Heart left ventricle (tissue), 13 donors: Measurements from ENCODE around the gene CHD5.

Experiments
- CTCF ChIP-seq, 12 donors: fragments of 200-600 bp; sonication (generic) in 4 of 12; IDR thresholded peaks; one replicate each; pipeline versions ENCODE4 v1.5.0 to v1.8.0; 2018 to 2022; ENCODE audit warnings: antibody characterized with exemption in 12 of 12, mild to moderate bottlenecking in 5 of 12
- POLR2A ChIP-seq, 2 donors: fragments of 450-650 bp; IDR thresholded peaks; one replicate each; pipeline ENCODE4 v1.6.1; 2017; ENCODE audit warnings: antibody characterized with exemption in 2 of 2, mild to moderate bottlenecking in 2 of 2, moderate library complexity in 2 of 2
- donor health status: ischemic (EF 13 %, LVEDD 7.1; RV severe dilation, severe dysfunction).
- donor health status: DM: no; HTN: yes; CAD: no.
- donor health status: DM: no; HTN: no; CAD: no.
- donor health status: ischemic (EF 25% LVEDD 6.9; RV normal size, moderate dysfunction).
- donor health status: ischemic (EF 25% LVEDD 5.7; RV mildly dilated, moderate dysfunction).
- donor health status: ischemic (EF 35%, LVEDD 5.7; RV mildly dilated, moderate dysfunction).
- donor health status: nonischemic (EF 11% LVEDD 7.7; RV severe dilation, severe dysfunction).
- donor health status: DM: yes; HTN: yes; CAD: no.
- donor health status: PGD.
- donor health status: ischemic (EF 29% LVEDD 5.4; RV normal size, mild dysfunction).
- donor health status: nonischemic (EF 23%, LVEDD 6.1; RV moderate dilation, normal function).

DNA sequence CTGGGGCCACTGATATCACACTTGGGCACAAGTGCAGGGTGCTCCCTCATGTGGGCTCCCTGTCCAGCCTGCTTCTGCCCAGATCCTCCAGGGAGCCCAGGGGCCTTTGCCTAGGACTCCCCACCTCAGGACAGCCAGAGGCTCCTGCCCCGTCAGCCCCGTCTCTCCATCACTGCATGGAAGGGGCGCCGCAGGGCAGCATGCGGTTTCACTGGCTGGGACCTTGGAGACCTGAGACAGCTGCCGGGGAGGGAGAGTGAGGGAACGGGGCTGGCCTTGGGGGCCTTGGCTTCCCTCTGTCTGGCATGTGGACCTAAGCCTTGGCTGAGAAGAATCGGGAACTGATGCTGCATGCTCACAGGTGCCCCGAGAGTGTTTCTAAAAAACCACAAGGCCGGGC lies 87.9 kb downstream of the CHD5 start:
- TF ChIP-seq CTCF (IDR thresholded peaks at IDR 0.05) = no peak
- no peak for TF ChIP-seq POLR2A (IDR thresholded peaks at IDR 0.05)
